ENCODE results near the gene TRPM4.

TRPM4 gene

GRCh38 chr19:49160450-49161189, 3.0 kb downstream of the TRPM4 start:
- no peak for ATAC-seq

GRCh38 chr19:49161987-49162386, 4.4 kb downstream of the TRPM4 start:
- TF ChIP-seq ZC3H10 (CRISPR knock-in tag; IDR thresholded peaks at IDR 0.05) (no peak), TOX (CRISPR knock-in tag; IDR thresholded peaks at IDR 0.05; ENCODE audit: borderline replicate concordance) (no peak), ZFP3 (CRISPR knock-in tag; IDR thresholded peaks at IDR 0.05) (no peak), ZNF565 (CRISPR knock-in tag; conservative IDR thresholded peaks at IDR 0.05; ENCODE audit: low read depth) (no peak), SNAI2 (CRISPR knock-in tag; IDR thresholded peaks at IDR 0.05) (no peak), GLIS3 (CRISPR knock-in tag; IDR thresholded peaks at IDR 0.05) (no peak), BACH2 (CRISPR knock-in tag; IDR thresholded peaks at IDR 0.05; ENCODE audit: borderline replicate concordance) (no peak)
- no peak for ATAC-seq

More at GRCh38 chr19:49160450-49161189, 3.0 kb downstream of the TRPM4 start:
- TF ChIP-seq RARB (CRISPR knock-in tag; IDR thresholded peaks at IDR 0.05): no peak
- no peak for TF ChIP-seq ZFP30 (CRISPR knock-in tag; IDR thresholded peaks at IDR 0.05)
- TF ChIP-seq ZFP3 (CRISPR knock-in tag; IDR thresholded peaks at IDR 0.05): no peak
- TF ChIP-seq ESRRG (CRISPR knock-in tag; IDR thresholded peaks at IDR 0.05): no peak
- TF ChIP-seq POU6F1 (CRISPR knock-in tag; IDR thresholded peaks at IDR 0.05; ENCODE audit: borderline replicate concordance, low read depth): no peak
- TF ChIP-seq ISL1 (CRISPR knock-in tag; IDR thresholded peaks at IDR 0.05): no peak
- TF ChIP-seq PATZ1 (CRISPR knock-in tag; IDR thresholded peaks at IDR 0.05; ENCODE audit: borderline replicate concordance): no peak
- TF ChIP-seq ZNF70 (CRISPR knock-in tag; IDR thresholded peaks at IDR 0.05): no peak
- no peak for TF ChIP-seq ZNF8 (CRISPR knock-in tag; IDR thresholded peaks at IDR 0.05)
- no peak for TF ChIP-seq OSR1 (CRISPR knock-in tag; IDR thresholded peaks at IDR 0.05)
- TF ChIP-seq ZNF565 (CRISPR knock-in tag; conservative IDR thresholded peaks at IDR 0.05; ENCODE audit: low read depth): no peak
- TF ChIP-seq ARNTL (CRISPR knock-in tag; IDR thresholded peaks at IDR 0.05; ENCODE audit: borderline replicate concordance, low read depth): no peak
- TF ChIP-seq CSDC2 (CRISPR knock-in tag; IDR thresholded peaks at IDR 0.05): no peak
- no peak for TF ChIP-seq TCF4 (CRISPR knock-in tag; IDR thresholded peaks at IDR 0.05; ENCODE audit: borderline replicate concordance)
- TF ChIP-seq PPARA (CRISPR knock-in tag; IDR thresholded peaks at IDR 0.05; ENCODE audit: borderline replicate concordance): no peak
- TF ChIP-seq TOX (CRISPR knock-in tag; IDR thresholded peaks at IDR 0.05; ENCODE audit: borderline replicate concordance): no peak
- no peak for TF ChIP-seq TSHZ2 (CRISPR knock-in tag; IDR thresholded peaks at IDR 0.05)

GRCh38 chr19:49165111-49165750, 7.6 kb downstream of the TRPM4 start:
- TF ChIP-seq ZFP3 (CRISPR knock-in tag; IDR thresholded peaks at IDR 0.05): no peak
- TF ChIP-seq CSRNP3 (CRISPR knock-in tag; IDR thresholded peaks at IDR 0.05): no peak
- no peak for TF ChIP-seq ZNF70 (CRISPR knock-in tag; IDR thresholded peaks at IDR 0.05)
- no peak for TF ChIP-seq TSHZ2 (CRISPR knock-in tag; IDR thresholded peaks at IDR 0.05)
- TF ChIP-seq ARNTL (CRISPR knock-in tag; IDR thresholded peaks at IDR 0.05; ENCODE audit: borderline replicate concordance, low read depth): no peak
- no peak for TF ChIP-seq PATZ1 (CRISPR knock-in tag; IDR thresholded peaks at IDR 0.05; ENCODE audit: borderline replicate concordance)
- no peak for TF ChIP-seq PPARA (CRISPR knock-in tag; IDR thresholded peaks at IDR 0.05; ENCODE audit: borderline replicate concordance)
- no peak for TF ChIP-seq RARB (CRISPR knock-in tag; IDR thresholded peaks at IDR 0.05)
- TF ChIP-seq ISL1 (CRISPR knock-in tag; IDR thresholded peaks at IDR 0.05): no peak
- TF ChIP-seq SNAI2 (CRISPR knock-in tag; IDR thresholded peaks at IDR 0.05): no peak
- no peak for TF ChIP-seq TCF4 (CRISPR knock-in tag; IDR thresholded peaks at IDR 0.05; ENCODE audit: borderline replicate concordance)
- no peak for TF ChIP-seq ZC3H10 (CRISPR knock-in tag; IDR thresholded peaks at IDR 0.05)
- TF ChIP-seq ZFP30 (CRISPR knock-in tag; IDR thresholded peaks at IDR 0.05): no peak
- no peak for TF ChIP-seq OSR1 (CRISPR knock-in tag; IDR thresholded peaks at IDR 0.05)
- no peak for TF ChIP-seq BACH2 (CRISPR knock-in tag; IDR thresholded peaks at IDR 0.05; ENCODE audit: borderline replicate concordance)
- TF ChIP-seq TOX (CRISPR knock-in tag; IDR thresholded peaks at IDR 0.05; ENCODE audit: borderline replicate concordance): no peak
- no peak for TF ChIP-seq GLIS3 (CRISPR knock-in tag; IDR thresholded peaks at IDR 0.05)
- ATAC-seq: no peak
